GM19395 (cell line): ENCODE measurements around the gene ASAP2.

Source experiments
- ATAC-seq: cut with Tn5 transposase; IDR thresholded peaks from one replicate; pipeline ENCODE4 v1.9.1; 2021; ENCODE audit warnings: mild to moderate bottlenecking, moderate library complexity; ENCODE audit not compliant: unreplicated experiment

ASAP2 gene

GRCh38 chr2:9374071-9374730, 167.6 kb downstream of the ASAP2 start:
- ATAC-seq, result no peak

DNA sequence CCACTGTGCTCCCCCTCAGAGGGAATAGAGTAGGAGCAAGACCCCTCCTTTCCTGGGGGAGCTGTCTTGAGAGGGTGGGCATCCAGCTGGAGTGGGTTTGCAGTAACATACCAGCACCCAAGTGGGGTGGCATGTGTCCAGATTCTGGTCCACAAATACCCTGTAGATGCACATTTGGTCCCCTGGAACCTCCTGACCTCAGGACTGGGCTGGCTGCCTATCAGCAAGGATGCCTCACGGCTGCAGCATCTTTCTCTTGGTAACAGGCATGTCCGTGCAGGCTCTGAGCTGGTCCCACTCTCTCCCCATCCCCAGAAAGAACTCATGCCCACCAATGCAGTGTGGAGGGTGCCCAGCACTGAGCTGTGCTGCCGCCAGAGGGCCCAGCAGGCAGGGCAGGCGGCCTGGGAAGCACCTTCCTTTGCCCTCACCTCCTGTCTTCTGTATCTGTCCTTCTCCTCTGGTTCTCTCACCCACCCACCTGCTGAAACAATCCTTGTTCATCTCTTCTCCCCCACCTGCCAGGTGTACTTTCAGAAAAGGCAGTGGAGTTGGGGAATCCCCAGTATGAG, 169.3 kb downstream of the ASAP2 start:
- ATAC-seq, result no peak

DNA sequence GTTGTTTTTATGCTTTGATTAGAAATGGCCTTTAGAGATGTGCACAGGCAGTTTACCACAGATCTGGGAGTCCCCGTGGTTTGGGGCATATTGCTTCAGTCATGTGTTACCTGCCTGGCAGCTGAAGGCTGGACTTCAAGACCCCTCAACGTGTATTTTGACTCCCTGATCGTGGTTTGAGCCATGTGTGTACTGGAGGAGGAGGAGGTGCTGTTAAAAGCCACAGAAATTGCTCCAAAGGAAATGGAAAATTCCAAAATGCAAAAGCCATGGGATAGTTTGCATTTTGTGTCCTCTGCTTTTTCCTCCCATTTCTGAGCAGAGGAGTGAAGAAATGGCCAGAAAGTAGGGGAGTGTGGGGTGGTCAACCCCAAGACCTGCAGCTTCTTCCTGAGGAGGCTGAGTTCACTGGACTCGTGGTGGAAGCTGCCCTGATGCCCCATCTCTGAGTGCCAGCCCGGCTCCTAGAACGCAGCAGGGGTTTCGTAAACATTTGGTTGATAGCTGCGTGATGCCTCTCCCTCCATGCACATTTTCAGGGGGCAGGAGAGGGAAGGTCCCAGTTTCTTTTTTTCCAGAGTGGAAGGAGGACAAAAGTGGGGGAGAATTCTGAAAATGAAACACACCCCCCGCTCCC, 171.0 kb downstream of the ASAP2 start:
- ATAC-seq, result no peak

GRCh38 chr2:9378433-9379390, 172.1 kb downstream of the ASAP2 start:
- ATAC-seq, result no peak

GRCh38 chr2:9379391-9379755, 172.8 kb downstream of the ASAP2 start:
- ATAC-seq, result no peak

DNA sequence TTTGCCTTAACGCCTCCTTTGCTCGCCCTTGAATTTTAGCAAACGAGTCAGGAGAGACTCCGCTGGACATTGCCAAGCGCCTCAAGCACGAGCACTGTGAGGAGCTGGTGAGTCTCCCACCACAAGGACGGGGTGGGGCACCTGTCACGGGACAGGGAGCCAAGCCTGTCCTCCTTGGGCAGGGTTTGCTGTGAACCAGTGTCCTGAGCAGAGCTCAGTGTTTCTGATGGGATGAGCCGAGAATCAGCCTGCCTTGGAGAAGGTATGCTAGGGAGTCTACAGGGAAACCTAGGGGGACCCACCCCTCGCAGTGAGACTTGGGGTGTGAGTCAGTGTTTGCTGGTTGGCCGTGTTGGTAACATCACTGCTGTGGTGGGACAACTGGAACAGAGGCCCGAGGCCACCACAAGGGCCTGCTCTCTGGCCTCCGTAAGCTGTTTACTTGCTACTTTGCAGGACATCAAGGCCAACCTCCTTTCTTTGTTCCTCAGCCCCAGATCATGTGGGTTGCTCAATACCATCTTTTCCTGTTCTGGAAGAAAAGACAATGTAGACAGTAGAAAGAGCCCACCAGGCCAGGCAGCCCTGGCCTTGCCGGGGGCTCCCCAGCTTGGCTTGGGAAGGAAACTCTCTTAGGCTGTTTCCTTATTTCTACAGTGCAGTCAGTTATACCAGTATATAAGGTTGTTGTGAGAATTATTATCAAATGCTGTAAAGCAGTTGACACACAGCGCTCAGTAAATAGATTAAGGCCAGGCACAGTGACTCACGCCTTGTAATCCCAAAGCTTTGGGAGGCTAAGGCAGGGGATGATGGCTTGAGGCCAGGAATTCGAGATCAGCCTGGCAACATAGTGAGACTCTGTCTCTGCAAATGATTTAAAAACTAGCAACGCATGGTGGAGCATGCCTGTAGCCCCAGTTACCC, 174.4 kb downstream of the ASAP2 start:
- no peak for ATAC-seq

DNA sequence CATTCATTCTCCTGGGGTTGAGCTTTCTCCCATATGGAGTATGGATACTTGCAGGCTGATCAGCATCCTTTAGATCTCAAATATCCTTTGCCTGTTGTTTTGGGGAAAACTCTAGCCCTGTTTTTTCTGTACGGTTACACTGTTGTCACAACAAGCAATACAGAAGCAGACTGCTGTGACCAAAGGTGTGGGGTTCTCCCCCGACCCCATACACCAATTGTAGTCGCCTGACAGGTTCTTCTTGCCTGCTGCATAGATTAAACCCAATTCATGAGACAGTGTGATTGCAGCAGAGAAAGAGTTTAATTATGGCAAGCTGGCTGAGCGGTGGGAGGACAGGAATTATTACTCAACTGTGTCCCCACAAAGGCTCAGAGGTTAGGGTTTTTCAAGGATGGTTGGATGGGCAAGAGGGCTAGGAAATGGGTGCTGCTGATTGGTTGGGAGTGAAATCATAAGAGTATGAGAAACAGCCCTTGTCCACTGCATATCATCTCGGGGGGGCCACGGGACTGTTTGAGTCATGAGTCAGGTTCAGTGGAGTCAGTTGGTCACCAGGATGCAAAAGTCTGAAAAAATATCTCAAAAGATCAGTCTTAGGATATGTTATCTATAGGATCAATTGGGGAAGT, 176.1 kb downstream of the ASAP2 start:
- no peak for ATAC-seq

DNA sequence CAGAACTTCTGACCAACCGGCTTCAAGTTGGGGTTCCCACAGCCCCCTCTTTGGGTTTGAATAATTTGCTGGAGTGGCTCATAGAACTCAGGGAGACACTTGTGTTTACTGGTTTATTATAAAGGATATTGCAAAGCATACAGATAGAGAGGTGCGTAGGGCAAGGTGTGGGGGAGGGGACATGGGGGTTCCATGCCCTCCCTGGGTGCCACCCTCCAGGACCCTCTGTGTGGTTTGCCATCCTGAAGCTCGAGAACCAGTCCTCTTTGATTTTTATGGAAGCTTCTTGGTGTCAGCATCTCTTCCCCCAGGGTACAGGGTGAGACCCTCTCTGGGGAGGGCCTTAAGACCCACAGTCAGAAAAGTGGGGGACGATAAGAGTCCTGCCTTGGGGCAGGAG, 177.9 kb downstream of the ASAP2 start:
- no peak for ATAC-seq

- ATAC-seq, result no peak
Measured at GRCh38 chr2:9385841-9386240, 179.2 kb downstream of the ASAP2 start.

- no peak for ATAC-seq
Measured at GRCh38 chr2:9388199-9388681, 181.6 kb downstream of the ASAP2 start.

DNA sequence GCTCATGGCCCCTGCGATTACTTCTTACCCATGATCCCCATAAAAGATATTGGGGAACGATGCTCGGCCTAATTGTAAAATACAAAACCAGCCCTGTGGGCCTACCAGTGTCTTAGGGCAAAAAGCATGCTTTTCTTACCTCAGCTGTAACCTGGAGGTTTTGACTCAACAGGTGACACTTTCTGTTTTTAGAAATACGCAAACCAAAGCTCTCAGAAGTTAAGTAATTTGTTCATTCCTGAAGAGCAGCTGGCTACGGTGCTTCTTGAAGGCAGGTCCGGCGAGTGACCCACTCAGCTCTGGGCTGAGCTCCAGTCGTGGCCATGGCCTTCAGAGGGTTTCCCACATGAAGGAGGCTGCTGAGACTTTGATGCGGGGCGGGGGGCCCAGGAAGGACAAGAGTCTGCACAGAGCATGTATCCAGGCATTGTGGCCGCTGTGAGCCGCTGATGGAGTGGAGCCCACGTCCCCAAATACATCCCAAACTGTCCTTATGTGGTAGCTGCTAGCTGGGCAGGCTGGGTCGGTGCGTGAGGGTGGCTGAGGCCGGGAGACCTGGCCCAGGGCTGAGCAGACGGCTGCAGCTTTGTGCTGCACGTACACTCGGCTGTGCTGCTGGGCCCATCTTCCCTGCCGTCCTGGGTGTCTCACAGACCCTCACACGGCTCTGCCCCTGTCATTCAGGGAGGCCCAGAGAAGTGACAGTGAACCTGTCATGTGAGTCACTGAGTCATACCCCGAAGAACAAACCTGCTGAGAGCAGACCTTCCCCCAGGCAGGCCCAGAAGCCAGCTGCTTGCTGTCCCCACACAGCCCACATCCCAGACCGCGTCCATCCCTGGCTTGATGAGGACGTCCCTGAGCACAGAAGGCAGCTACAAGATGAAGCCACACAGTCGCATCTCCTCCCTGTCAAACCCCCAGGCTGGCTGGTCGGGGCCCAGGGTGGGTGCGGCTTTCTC, 182.6 kb downstream of the ASAP2 start:
- no peak for ATAC-seq

GRCh38 chr2:9390151-9390850, 183.7 kb downstream of the ASAP2 start:
- ATAC-seq, result no peak

DNA sequence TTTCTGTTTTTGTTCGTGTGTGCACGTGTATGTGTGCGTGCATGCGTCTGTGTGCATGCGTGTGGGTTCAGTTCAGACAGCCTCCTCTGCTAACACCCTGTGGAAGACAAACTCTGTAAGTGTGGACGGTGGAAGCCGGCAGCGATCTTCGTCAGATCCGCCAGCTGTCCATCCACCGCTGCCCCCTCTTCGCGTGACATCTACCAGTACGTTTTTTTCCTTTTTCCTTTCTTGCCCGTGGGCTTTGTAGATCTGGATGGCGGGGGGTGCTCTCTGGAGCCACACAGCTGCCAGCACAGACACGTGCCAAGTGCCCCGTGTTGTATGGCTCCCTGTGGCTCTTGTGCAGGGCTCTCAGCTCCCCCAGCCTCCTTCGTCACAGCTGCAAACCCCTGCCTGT, 184.4 kb downstream of the ASAP2 start:
- ATAC-seq, result no peak

- ATAC-seq, result no peak
Measured at GRCh38 chr2:9391961-9392720, 185.5 kb downstream of the ASAP2 start.

DNA sequence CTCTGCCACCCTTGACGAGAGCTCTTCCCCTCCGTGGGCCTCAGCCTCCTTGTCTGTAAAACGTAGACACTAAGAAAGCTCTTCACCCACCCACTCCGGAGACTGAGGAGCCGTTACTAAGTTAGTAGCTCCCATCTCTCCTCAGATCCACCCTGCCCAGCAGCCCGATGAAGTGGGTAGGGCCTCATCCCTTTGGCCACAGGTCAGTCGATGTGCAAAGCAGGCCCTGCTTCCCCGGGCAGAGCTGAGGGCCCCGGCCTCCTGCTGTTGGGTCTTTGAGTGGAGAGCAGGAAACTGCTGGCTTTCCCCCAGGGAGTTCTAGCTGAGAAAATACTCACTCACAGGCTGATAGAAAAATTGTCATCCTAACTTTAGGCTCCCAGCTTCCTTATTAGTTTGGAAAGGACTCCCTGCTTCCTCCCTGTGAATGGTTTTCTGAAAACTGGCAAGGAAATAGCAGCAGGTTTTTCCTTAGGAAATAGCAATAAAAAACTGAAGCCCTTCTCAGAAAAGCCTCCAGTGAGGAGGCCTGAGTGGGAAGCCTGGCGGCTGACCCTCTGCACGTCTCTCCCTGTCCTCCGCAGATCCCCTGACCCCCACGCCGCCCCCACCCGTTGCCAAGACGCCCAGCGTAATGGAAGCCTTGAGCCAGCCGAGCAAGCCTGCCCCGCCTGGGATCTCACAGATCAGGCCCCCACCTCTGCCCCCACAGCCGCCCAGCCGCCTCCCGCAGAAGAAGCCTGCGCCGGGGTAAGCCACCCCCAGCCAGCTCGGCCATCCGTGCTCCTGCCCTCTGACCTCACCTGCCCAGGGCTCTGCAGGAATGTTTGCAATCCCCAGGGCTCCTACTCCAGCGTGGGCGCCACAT, 186.5 kb downstream of the ASAP2 start:
- no peak for ATAC-seq

GRCh38 chr2:9394816-9395215, 188.2 kb downstream of the ASAP2 start:
- no peak for ATAC-seq
